Activated CD4-positive, alpha-beta T cell treated with anti-CD3 and anti-CD28 coated beads for 36 hours (primary cell): ENCODE data around the gene DSCAM. TPM values are rescaled to one million over a fixed set of nuclear protein-coding genes. Genes with fewer than 3 reads are reported as not detected.
A peak's percentile ranks its signal among the peaks of the same experiment; 100 is the strongest.

ENCODE experiments used
- ATAC-seq: fragments of 200-7000 bp; cut with Tn5 transposase; one replicate; pipeline ENCODE4 v1.10.0; 2021; ENCODE audit warnings: mild to moderate bottlenecking, moderate library complexity
- CTCF ChIA-PET: fragments of 350-600 bp; sonication (Branson Sonifier 250); formaldehyde crosslinking; loops from one replicate; lab custom pipeline; 2021; ENCODE audit warnings: antibody characterized with exemption; lab: Charles Lee
- POLR2A ChIA-PET: fragments of 350-600 bp; sonication (Branson Sonifier 250); formaldehyde crosslinking; loops from one replicate; lab custom pipeline; 2021; ENCODE audit warnings: antibody characterized with exemption, inconsistent platforms; lab: Charles Lee
- DNase-seq: peaks from one replicate; pipeline ENCODE4 v3.0.0-alpha.2; 2020
- H3K27ac Mint-ChIP-seq: one replicate; pipeline ENCODE4 v1.8.0; 2021; ENCODE audit warnings: mixed read lengths
- H3K27me3 Mint-ChIP-seq: one replicate; pipeline ENCODE4 v1.8.0; 2021; ENCODE audit warnings: mixed read lengths
- H3K36me3 Mint-ChIP-seq: one replicate; pipeline ENCODE4 v1.8.0; 2021; ENCODE audit warnings: low read depth, mixed read lengths
- H3K4me1 Mint-ChIP-seq: one replicate; pipeline ENCODE4 v1.8.0; 2021; ENCODE audit warnings: mixed read lengths
- H3K4me3 Mint-ChIP-seq: one replicate; pipeline ENCODE4 v1.8.0; 2021; ENCODE audit warnings: mild to moderate bottlenecking, moderate library complexity, mixed read lengths
- H3K9me3 Mint-ChIP-seq: one replicate; pipeline ENCODE4 v1.8.0; 2021; ENCODE audit warnings: low read depth, mixed read lengths
- intact Hi-C, 2 experiments: fragments of 100-400 bp; cut with DNase I in 1 of 2; cut with micrococcal nuclease in 1 of 2; formaldehyde crosslinking; loops; one replicate each; pipeline versions ENCODE4 v1.14.2 to v1.15.1; 2022 to 2024; cut with DNase I, micrococcal nuclease
- total RNA-seq, 2 experiments: library from RNA; stranded (reverse); gene quantifications; one replicate each; pipeline ENCODE4 v1.2.3, GENCODE V29; 2021

Gene DSCAM
- total RNA-seq, 2 experiments from 2014 or later = not detected

- POLR2A ChIA-PET = no interaction called here
- intact Hi-C loops = loop anchor here (1.0 to 5.0 kb wide), 4 partner anchors 242 to 925 kb away; no protein-coding TSS in a partner anchor
- H3K36me3 Mint-ChIP-seq = no peaks in the 10 kb centered on the region
- H3K27me3 Mint-ChIP-seq = no peaks in the 10 kb centered on the region
- H3K9me3 Mint-ChIP-seq = no peaks in the 10 kb centered on the region
- H3K4me1 Mint-ChIP-seq = no peaks in the 10 kb centered on the region
- no peak for ATAC-seq
- peak; percentile 76 for DNase-seq
- H3K27ac Mint-ChIP-seq = no peak overlapping the region
- no peak overlapping the region for H3K4me3 Mint-ChIP-seq
- CTCF ChIA-PET = interaction anchor here (0.6 to 1.3 kb wide), 10 partner anchors 10 to 985 kb away, joined by 3 to 9 read pairs (median 3); no protein-coding TSS in a partner anchor
Measured at GRCh38 chr21:40143822-40144525, 703.0 kb downstream of the DSCAM start.

- Mint-ChIP-seq H3K9me3 (no peaks in the 10 kb centered on the region), H3K4me3 (no peak overlapping the region), H3K27ac (no peak overlapping the region), H3K4me1 (no peaks in the 10 kb centered on the region), H3K27me3 (no peaks in the 10 kb centered on the region), H3K36me3 (no peaks in the 10 kb centered on the region)
- ChIA-PET CTCF (no interaction called here), POLR2A (no interaction called here)
- intact Hi-C loops = loop anchor here in 1 of 2 experiments (2.0 to 5.0 kb wide), 2 partner anchors 246 to 927 kb away; no protein-coding TSS in a partner anchor
- no peak for ATAC-seq
- no peak for DNase-seq
Measured at GRCh38 chr21:40141621-40142020, 705.3 kb downstream of the DSCAM start.

DNA sequence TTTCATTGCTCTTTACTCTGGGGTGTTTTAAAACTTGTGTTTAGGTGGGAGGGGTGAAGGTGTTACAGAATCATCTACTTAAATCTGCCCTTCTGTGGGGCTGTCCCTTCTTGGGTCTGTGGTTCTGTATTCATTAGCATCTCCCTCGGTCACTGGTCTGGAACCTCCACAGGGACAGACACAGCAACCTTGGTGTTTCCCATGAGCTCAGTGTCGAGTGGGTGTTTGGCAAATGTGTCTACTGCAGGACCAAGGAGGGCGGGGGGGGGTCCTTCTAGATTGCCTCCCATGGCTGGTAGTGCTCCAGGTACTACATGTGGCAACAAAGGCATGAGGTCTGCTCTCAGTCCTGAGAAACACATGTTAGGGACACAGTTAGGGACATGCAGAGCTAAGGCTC is 706.3 kb downstream of the DSCAM start:
- no peak overlapping the region for H3K4me3 Mint-ChIP-seq
- no peaks in the 10 kb centered on the region for H3K36me3 Mint-ChIP-seq
- intact Hi-C loops = loop anchor here in 1 of 2 experiments (5.0 kb wide), 1 partner anchor 247 kb away; no protein-coding TSS in a partner anchor
- no peaks in the 10 kb centered on the region for H3K4me1 Mint-ChIP-seq
- ChIA-PET POLR2A (no interaction called here), CTCF (interaction anchor here (1.1 kb wide), 1 partner anchor 9 kb away, joined by 3 read pairs; no protein-coding TSS in a partner anchor)
- no peak overlapping the region for H3K27ac Mint-ChIP-seq
- H3K27me3 Mint-ChIP-seq = no peaks in the 10 kb centered on the region
- no peaks in the 10 kb centered on the region for H3K9me3 Mint-ChIP-seq
- ATAC-seq (no peak), DNase-seq (no peak)

- Mint-ChIP-seq H3K4me3 (no peak overlapping the region), H3K27me3 (peaks cover 2% of the 10 kb centered on the region), H3K27ac (no peak overlapping the region), H3K9me3 (no peaks in the 10 kb centered on the region), H3K36me3 (no peaks in the 10 kb centered on the region), H3K4me1 (no peaks in the 10 kb centered on the region)
- ChIA-PET POLR2A (no interaction called here), CTCF (interaction anchor here (1.1 kb wide), 1 partner anchor 8 kb away, joined by 3 read pairs; no protein-coding TSS in a partner anchor)
- DNase-seq (no peak), ATAC-seq (no peak)
- intact Hi-C loops = loop anchor here in 1 of 2 experiments (5.0 kb wide), 1 partner anchor 248 kb away; no protein-coding TSS in a partner anchor
Measured at GRCh38 chr21:40139636-40140035, 707.3 kb downstream of the DSCAM start.

GRCh38 chr21:40136571-40136970 is 710.4 kb downstream of the DSCAM start:
- Mint-ChIP-seq H3K36me3 (no peaks in the 10 kb centered on the region), H3K4me1 (no peaks in the 10 kb centered on the region), H3K9me3 (no peaks in the 10 kb centered on the region), H3K4me3 (no peak overlapping the region), H3K27ac (no peak overlapping the region), H3K27me3 (peaks cover 2% of the 10 kb centered on the region)
- no peak for DNase-seq
- no peak for ATAC-seq
- ChIA-PET POLR2A (no interaction called here), CTCF (no interaction called here)
- intact Hi-C loops = no loop called here

DNA sequence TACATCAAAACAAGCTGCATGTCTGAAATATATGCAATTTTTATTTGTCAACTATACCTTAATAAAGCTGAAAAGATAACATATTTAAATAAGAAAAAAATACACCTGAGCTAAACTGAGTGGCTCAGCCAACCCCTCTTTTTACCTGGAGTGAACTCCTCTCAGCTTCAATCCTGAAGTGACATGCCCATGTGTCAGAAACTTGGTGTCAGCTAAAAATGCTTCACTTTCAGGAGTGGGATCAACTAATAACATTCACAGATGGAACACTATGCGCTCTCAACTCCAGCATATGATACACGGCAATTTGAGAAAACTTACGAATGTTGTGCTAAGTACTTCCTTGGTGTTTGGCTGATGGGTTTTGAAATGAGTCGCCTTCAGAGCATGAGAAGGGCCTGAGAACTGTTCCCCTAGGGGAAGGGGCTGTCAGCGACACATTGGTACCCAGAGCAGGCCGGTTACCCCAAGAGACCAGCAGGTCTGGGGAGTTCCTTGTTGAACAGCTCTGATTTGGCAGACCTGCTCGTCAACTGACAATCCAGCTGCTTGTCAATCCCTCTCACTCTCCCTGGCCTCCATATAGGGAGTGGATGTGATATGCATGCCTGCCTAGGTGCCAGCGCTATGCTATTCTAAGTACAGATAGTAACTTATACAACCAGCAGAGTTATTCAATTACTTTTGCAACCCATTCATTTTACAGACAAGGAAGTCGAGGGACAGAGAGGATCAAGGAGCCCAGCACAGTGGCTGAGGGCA is 712.0 kb downstream of the DSCAM start:
- H3K27ac Mint-ChIP-seq = no peak overlapping the region
- ATAC-seq (no peak), DNase-seq (no peak)
- H3K4me1 Mint-ChIP-seq = no peaks in the 10 kb centered on the region
- no peak overlapping the region for H3K4me3 Mint-ChIP-seq
- peaks cover 2% of the 10 kb centered on the region for H3K27me3 Mint-ChIP-seq
- CTCF ChIA-PET = interaction anchor here (2.6 kb wide), 1 partner anchor 9 kb away, joined by 8 read pairs; no protein-coding TSS in a partner anchor
- no peaks in the 10 kb centered on the region for H3K36me3 Mint-ChIP-seq
- no peaks in the 10 kb centered on the region for H3K9me3 Mint-ChIP-seq
- intact Hi-C loops = no loop called here
- POLR2A ChIA-PET = no interaction called here

DNA sequence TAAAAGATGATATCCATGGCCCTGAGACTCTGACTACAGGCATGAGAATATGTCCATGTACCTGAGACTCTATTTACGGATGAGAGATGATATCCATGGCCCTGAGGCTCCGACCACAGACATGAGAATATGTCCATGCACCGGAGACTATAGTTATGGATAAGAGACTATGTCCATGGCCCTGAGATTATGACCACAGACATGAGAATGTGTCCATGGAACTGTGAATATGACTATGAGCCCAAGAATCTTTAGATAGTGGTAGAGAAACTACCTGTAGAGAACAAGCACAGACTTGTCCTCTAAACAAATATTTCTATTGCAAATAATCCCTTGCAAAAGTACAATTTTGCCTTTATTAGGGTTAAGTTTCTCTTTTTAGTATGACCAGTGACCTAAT is 716.5 kb downstream of the DSCAM start:
- ATAC-seq (no peak), DNase-seq (no peak)
- ChIA-PET POLR2A (no interaction called here), CTCF (no interaction called here)
- H3K27me3 Mint-ChIP-seq = peaks cover 2% of the 10 kb centered on the region
- H3K9me3 Mint-ChIP-seq = no peaks in the 10 kb centered on the region
- H3K27ac Mint-ChIP-seq = no peak overlapping the region
- intact Hi-C loops = no loop called here
- H3K4me3 Mint-ChIP-seq = no peak overlapping the region
- no peaks in the 10 kb centered on the region for H3K36me3 Mint-ChIP-seq
- H3K4me1 Mint-ChIP-seq = no peaks in the 10 kb centered on the region

DNA sequence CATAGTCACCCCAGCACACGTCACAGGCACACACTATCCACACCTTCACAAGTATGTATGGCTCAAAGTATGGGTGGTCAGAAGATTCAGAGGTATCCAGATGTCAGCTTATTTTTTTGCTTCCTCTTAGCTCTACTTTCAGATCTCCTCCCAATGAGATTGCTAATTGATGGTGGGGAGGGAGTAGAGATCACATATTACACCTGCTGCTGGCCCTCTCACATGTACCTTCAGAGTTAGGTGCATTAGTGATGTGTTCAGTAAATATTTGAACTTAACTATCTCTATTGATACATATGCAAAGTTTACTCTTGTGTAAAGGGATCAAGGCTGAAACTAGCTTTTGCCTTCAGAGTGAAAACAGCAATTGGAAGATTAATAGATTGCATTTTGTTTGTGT is 717.1 kb downstream of the DSCAM start:
- POLR2A ChIA-PET = no interaction called here
- H3K4me1 Mint-ChIP-seq = no peaks in the 10 kb centered on the region
- intact Hi-C loops = no loop called here
- H3K36me3 Mint-ChIP-seq = no peaks in the 10 kb centered on the region
- DNase-seq (no peak), ATAC-seq (no peak)
- no peaks in the 10 kb centered on the region for H3K9me3 Mint-ChIP-seq
- H3K27ac Mint-ChIP-seq = no peak overlapping the region
- CTCF ChIA-PET = no interaction called here
- no peak overlapping the region for H3K4me3 Mint-ChIP-seq
- H3K27me3 Mint-ChIP-seq = peaks cover under 1% of the 10 kb centered on the region

DNA sequence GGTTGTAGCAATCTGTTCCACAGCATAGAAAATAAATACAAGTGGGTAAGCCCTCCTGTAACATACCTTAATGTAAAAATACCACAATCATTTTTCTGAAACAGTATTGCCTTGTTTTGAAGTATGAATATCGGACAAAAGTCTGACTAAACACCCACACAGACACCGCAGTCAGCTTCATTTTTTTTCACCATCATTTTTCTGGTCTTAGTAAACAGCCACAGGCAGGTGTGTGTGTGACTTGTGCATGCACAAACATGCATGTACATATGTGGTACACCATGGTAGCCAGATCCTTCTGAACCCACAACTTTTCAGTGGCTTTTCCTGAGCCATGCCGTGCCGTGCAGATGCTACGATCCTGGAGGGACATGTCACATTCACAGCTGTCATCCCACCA is 718.1 kb downstream of the DSCAM start:
- ChIA-PET POLR2A (no interaction called here), CTCF (no interaction called here)
- Mint-ChIP-seq H3K36me3 (no peaks in the 10 kb centered on the region), H3K27ac (no peak overlapping the region), H3K4me3 (no peak overlapping the region), H3K27me3 (no peaks in the 10 kb centered on the region), H3K4me1 (no peaks in the 10 kb centered on the region), H3K9me3 (no peaks in the 10 kb centered on the region)
- intact Hi-C loops = no loop called here
- DNase-seq (no peak), ATAC-seq (no peak)

DNA sequence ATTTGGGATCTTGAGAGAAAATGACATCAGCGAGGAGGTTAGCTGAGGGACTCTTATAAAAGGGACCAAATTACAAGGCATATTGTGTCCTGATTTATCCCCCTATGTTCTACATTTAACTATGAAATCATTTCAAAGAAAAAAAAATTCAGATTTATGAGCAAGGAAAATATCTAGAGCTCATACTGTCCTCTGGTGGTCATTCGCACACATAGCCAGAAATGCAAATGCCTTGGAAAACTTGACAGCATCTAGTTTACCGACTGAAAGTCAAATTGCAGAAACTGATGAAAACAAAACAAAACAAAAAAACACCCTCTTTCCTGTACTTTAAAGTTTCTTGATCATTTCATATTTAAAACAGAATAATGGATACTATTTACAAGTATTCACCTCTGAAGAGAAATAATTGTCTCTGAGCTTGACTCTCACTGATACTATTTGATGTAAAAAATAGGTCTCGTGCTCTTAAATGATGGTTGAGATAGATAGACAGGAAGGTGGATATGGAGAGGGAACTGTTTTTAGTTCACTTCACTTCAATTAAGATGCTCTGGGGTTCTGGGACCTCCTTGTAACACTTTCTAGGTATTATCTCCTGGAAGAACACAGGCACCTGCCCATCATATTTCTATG is 725.9 kb downstream of the DSCAM start:
- H3K27me3 Mint-ChIP-seq = no peaks in the 10 kb centered on the region
- ChIA-PET POLR2A (interaction anchor here (0.6 kb wide), 1 partner anchor 184 kb away, joined by 3 read pairs; no protein-coding TSS in a partner anchor), CTCF (interaction anchor here (0.6 to 1.3 kb wide), 7 partner anchors 22 to 951 kb away, joined by 3 to 5 read pairs (median 3); partner anchors contain the start of gene PCP4)
- H3K9me3 Mint-ChIP-seq = no peaks in the 10 kb centered on the region
- no peak for DNase-seq
- no peaks in the 10 kb centered on the region for H3K36me3 Mint-ChIP-seq
- no peak for ATAC-seq
- no peak overlapping the region for H3K27ac Mint-ChIP-seq
- intact Hi-C loops = loop anchor here (1.0 to 5.0 kb wide), 3 partner anchors 254 to 604 kb away; partner anchors contain the start of gene PCP4 (in 2 of the 2)
- no peaks in the 10 kb centered on the region for H3K4me1 Mint-ChIP-seq
- H3K4me3 Mint-ChIP-seq = no peak overlapping the region

DNA sequence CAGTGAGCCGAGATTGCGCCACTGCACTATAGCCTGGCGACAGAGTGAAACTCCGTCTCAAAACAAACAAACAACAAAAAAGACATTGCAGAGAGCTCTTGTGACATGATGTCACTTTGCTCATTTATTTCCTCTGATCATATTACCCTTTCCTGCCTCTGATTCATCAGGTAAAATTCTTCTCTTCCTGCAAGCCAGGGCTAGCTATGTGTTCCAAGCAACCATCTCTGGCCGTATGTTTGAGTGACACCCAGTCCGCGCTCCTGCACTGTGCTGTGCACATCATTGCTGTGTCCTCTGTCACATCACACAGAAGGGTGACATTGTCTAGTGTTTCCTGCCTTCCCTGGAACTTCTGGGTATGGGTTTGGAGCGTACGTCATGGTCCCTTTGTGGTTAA is 728.4 kb downstream of the DSCAM start:
- no peak for ATAC-seq
- H3K36me3 Mint-ChIP-seq = no peaks in the 10 kb centered on the region
- no peaks in the 10 kb centered on the region for H3K27me3 Mint-ChIP-seq
- H3K4me3 Mint-ChIP-seq = no peak overlapping the region
- CTCF ChIA-PET = no interaction called here
- POLR2A ChIA-PET = no interaction called here
- peaks cover 5% of the 10 kb centered on the region for H3K9me3 Mint-ChIP-seq
- no peak overlapping the region for H3K27ac Mint-ChIP-seq
- no peaks in the 10 kb centered on the region for H3K4me1 Mint-ChIP-seq
- intact Hi-C loops = no loop called here
- no peak for DNase-seq
